HepG2 (cell line): Measurements from ENCODE around the gene HSF4. TPM values are rescaled to one million over a fixed set of nuclear protein-coding genes. Genes with fewer than 3 reads are reported as not detected.

Experiments used
- ATAC-seq: fragments of 200-7000 bp; cut with Tn5 transposase; 3 replicates; pipeline ENCODE4 v1.9.1; 2020; ENCODE audit warnings: mild to moderate bottlenecking, moderate library complexity
- BruUV-seq: library from RNA; stranded (reverse); fragments of 400-500 nt; replicated peaks from 2 replicates; lab custom pipeline; 2021; lab: Mats Ljungman, UMichigan
- CTCF ChIA-PET: fragments of 300-600 bp; formaldehyde crosslinking; extraction: SDS; loops from one replicate; lab custom pipeline; 2021; ENCODE audit warnings: low total read pairs, inconsistent platforms, low intra/inter-chr PET ratio; lab: Yijun Ruan, JAX
- POLR2A ChIA-PET: fragments of 350-600 bp; sonication (Branson Sonifier 250); formaldehyde crosslinking; loops from one replicate; lab custom pipeline; 2020; ENCODE audit warnings: antibody characterized with exemption, inconsistent platforms; lab: Yijun Ruan, JAX
- DNase-seq: peaks from one replicate; pipeline ENCODE4 v3.0.0-alpha.2; 2015; ENCODE audit warnings: low spot score
- FAIRE-seq: peaks from 3 replicates; lab custom pipeline; 2011; peaks lifted over from hg19 to GRCh38; lab: Jason Lieb, UNC
- H2AFZ ChIP-seq: one replicate; pipeline ENCODE4 v1.6.1; 2011; ENCODE audit warnings: low read length, inconsistent platforms
- H3K27ac ChIP-seq: fragments of 300-600 bp; 3 replicates; pipeline ENCODE4 v1.8.0; 2011; ENCODE audit warnings: mixed run types, mild to moderate bottlenecking, mixed read lengths, low read length, inconsistent platforms; ENCODE audit not compliant: insufficient read depth; ENCODE audit errors: extremely low read length
- H3K27me3 ChIP-seq, 2 experiments: fragments of 200-600 bp in 1 of 2; 2 replicates in 1 of 2; 3 replicates in 1 of 2; pipeline versions ENCODE4 v1.6.0 to v1.8.0; 2011; ENCODE audit warnings: low read length in 2 of 2, mild to moderate bottlenecking in 2 of 2, moderate library complexity in 2 of 2, inconsistent platforms in 1 of 2; ENCODE audit not compliant: insufficient read depth in 2 of 2, control insufficient read depth in 1 of 2
- H3K36me3 ChIP-seq, 2 experiments: fragments of 200-600 bp in 1 of 2; replicated peaks in 1 of 2; 2 replicates in 1 of 2; 3 replicates in 1 of 2; pipeline versions ENCODE4 v1.5.1 to v1.8.0; 2011; ENCODE audit warnings: low read length in 2 of 2, inconsistent platforms in 1 of 2; ENCODE audit not compliant: insufficient read depth in 2 of 2, control insufficient read depth in 1 of 2
- H3K4me1 ChIP-seq: 2 replicates; pipeline ENCODE4 v1.5.1; 2012; ENCODE audit warnings: low read length, inconsistent platforms; ENCODE audit not compliant: insufficient read depth
- H3K4me2 ChIP-seq: 2 replicates; pipeline ENCODE4 v1.6.0; 2011; ENCODE audit warnings: low read depth, low read length, inconsistent platforms
- H3K4me3 ChIP-seq, 3 experiments: fragments of 200-600 bp in 1 of 3; sonication (generic), shearing (Covaris generic) in 1 of 3; replicated peaks in 1 of 3; 2 replicates each; pipeline ENCODE4 v1.5.1; 2011 to 2016; ENCODE audit warnings: low read length in 3 of 3, inconsistent platforms in 2 of 3, low read depth in 2 of 3, mild to moderate bottlenecking in 2 of 3, control low read depth in 1 of 3, mixed read lengths in 1 of 3; ENCODE audit not compliant: insufficient read depth in 1 of 3
- H3K79me2 ChIP-seq: one replicate; pipeline ENCODE4 v1.6.1; 2011; ENCODE audit warnings: low read length, inconsistent platforms; ENCODE audit not compliant: insufficient read depth
- H3K9ac ChIP-seq: 2 replicates; pipeline ENCODE4 v1.6.0; 2011; ENCODE audit warnings: mild to moderate bottlenecking, low read depth, low read length, inconsistent platforms; ENCODE audit not compliant: insufficient read depth
- H3K9me3 ChIP-seq: 2 replicates; pipeline ENCODE4 v1.5.1; 2012; ENCODE audit warnings: mild to moderate bottlenecking, low read length
- H4K20me1 ChIP-seq: 2 replicates; pipeline ENCODE4 v1.6.0; 2011; ENCODE audit warnings: inconsistent platforms, mild to moderate bottlenecking, low read length, moderate library complexity; ENCODE audit not compliant: insufficient read depth
- NFIB ChIP-seq: sonication (generic); formaldehyde crosslinking; IDR thresholded peaks from 2 replicates; pipeline ENCODE4 v1.9.0; 2021; ENCODE audit warnings: missing genetic modification reagents, mild to moderate bottlenecking, borderline replicate concordance
- ZC3H13 ChIP-seq: sonication (generic); formaldehyde crosslinking; IDR thresholded peaks from 2 replicates; pipeline ENCODE4 v1.8.1; 2023; ENCODE audit warnings: mild to moderate bottlenecking, missing genetic modification reagents, moderate library complexity
- ZNF572 ChIP-seq: sonication (generic); formaldehyde crosslinking; IDR thresholded peaks from 2 replicates; pipeline ENCODE4 v1.5.1; 2020; ENCODE audit warnings: mild to moderate bottlenecking, missing genetic modification reagents
- ZNF605 ChIP-seq: sonication (generic); formaldehyde crosslinking; IDR thresholded peaks from 2 replicates; pipeline ENCODE4 v1.8.0; 2022; ENCODE audit warnings: mild to moderate bottlenecking, missing genetic modification reagents
- ZNF879 ChIP-seq: sonication (generic); formaldehyde crosslinking; IDR thresholded peaks from 2 replicates; pipeline ENCODE4 v1.8.1; 2023; ENCODE audit warnings: missing genetic modification reagents
- WGBS: methylation state at CpG from one replicate; pipeline ENCODE4 v1.1.6; 2017; ENCODE audit warnings: low lambda C conversion rate; 5-methylcytosine and 5-hydroxymethylcytosine counted together
- in situ Hi-C: cut with HindIII; loops from 2 replicates; pipeline ENCODE4 v1.10.0; 2017; ENCODE audit warnings: low pct_unique_long_range_greater_than_20kb; ENCODE audit not compliant: extremely low pct_ligation_motif_present
- intact Hi-C: fragments of 100-400 bp; cut with micrococcal nuclease; formaldehyde crosslinking; loops from one replicate; pipeline ENCODE4 v1.10.0; 2022; ENCODE audit not compliant: unreplicated experiment
- polyA plus RNA-seq, 8 experiments: library from polyadenylated mRNA; depleted of rRNA in 3 of 8; stranded (reverse) in 7 of 8; unstranded in 1 of 8; fragments of >200 nt; fragmentation: Illumina TruSeq in 4 of 8; extraction: Trizol in 4 of 8; gene quantifications; 2 replicates each; pipeline versions ENCODE4 v1.2.1 to v1.2.3, GENCODE V29; 2011 to 2016; ENCODE audit warnings: low read depth in 4 of 8, missing spikeins in 1 of 8, mixed read lengths in 1 of 8; ENCODE audit not compliant: insufficient read depth in 1 of 8
- total RNA-seq, 5 experiments: library from RNA; depleted of rRNA; stranded (reverse); fragments of >200 nt; fragmentation: Illumina TruSeq; extraction: Trizol; gene quantifications; 2 replicates each; pipeline ENCODE4 v1.2.3, GENCODE V29; 2016; ENCODE audit warnings: low read depth in 1 of 5
- TF ChIP-seq, protein P1 (sequence below): sonication (generic); formaldehyde crosslinking; IDR thresholded peaks from 2 replicates; pipeline ENCODE4 v1.4.0; 2020; ENCODE audit warnings: missing genetic modification reagents, borderline replicate concordance

Gene HSF4
- total and polyA plus RNA-seq, 2 of the 13 experiments (the other 11 are each of a cell fraction or from before 2014, with no cell fraction given) = 3.5 to 16.9 TPM

DNA sequence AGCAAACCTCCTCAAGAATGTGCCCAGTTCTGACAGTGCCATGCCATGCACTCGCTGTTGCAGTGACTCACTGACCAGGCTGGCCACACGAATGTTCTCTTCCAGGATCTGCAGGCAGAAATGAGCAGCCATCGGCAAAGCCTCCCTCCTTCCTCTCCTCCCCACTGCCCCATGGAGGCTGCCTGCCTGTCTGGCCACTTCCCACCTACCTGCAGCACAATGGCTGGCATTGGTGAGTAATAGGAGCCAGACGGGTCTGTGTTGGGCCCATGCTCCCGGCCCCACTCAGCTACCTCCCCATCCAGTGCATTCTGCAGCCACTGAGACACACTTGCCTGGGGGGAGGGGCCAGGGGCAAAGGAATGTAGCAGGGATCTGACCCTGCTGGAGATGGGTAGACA lies 22.0 kb downstream of the HSF4 start:
- Histone ChIP-seq H4K20me1 (no peaks in the 10 kb centered on the region), H3K4me3 (no peak overlapping the region), H3K27ac (no peak overlapping the region), H2AFZ (no peak overlapping the region), H3K36me3 (no peaks in the 10 kb centered on the region), H3K27me3 (peaks cover 7 to 10% of the 10 kb centered on the region in 2 experiments; a peak in 2 of 5 replicates), H3K9ac (no peak overlapping the region), H3K4me2 (no peak overlapping the region), H3K4me1 (peaks cover 61% of the 10 kb centered on the region), H3K79me2 (no peaks in the 10 kb centered on the region), H3K9me3 (no peaks in the 10 kb centered on the region)
- ChIA-PET CTCF (interaction anchor here (1.6 to 2.5 kb wide), 3 partner anchors 12 to 239 kb away, joined by 5 to 12 read pairs (median 6); no protein-coding TSS in a partner anchor), POLR2A (interaction anchor here (1.0 kb wide), 1 partner anchor 16 kb away, joined by 3 read pairs; the partner anchor contains the start of gene NOL3)
- ATAC-seq (no peak), FAIRE-seq (no peak), DNase-seq (no peak)
- WGBS = 3% methylated on average over 4 of the region's 5 CpGs
- no peak for TF ChIP-seq ZNF572 (CRISPR knock-in tag)
- TF ChIP-seq, protein P1, sequence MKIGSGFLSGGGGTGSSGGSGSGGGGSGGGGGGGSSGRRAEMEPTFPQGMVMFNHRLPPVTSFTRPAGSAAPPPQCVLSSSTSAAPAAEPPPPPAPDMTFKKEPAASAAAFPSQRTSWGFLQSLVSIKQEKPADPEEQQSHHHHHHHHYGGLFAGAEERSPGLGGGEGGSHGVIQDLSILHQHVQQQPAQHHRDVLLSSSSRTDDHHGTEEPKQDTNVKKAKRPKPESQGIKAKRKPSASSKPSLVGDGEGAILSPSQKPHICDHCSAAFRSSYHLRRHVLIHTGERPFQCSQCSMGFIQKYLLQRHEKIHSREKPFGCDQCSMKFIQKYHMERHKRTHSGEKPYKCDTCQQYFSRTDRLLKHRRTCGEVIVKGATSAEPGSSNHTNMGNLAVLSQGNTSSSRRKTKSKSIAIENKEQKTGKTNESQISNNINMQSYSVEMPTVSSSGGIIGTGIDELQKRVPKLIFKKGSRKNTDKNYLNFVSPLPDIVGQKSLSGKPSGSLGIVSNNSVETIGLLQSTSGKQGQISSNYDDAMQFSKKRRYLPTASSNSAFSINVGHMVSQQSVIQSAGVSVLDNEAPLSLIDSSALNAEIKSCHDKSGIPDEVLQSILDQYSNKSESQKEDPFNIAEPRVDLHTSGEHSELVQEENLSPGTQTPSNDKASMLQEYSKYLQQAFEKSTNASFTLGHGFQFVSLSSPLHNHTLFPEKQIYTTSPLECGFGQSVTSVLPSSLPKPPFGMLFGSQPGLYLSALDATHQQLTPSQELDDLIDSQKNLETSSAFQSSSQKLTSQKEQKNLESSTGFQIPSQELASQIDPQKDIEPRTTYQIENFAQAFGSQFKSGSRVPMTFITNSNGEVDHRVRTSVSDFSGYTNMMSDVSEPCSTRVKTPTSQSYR (CRISPR knock-in tag) = peak; percentile 60; the same call in 1 of the 2 replicates
- TF ChIP-seq ZC3H13 (CRISPR knock-in tag) = 0 out of 2 replicates have a peak, but pooled peaks have one; percentile 6
- TF ChIP-seq ZNF605 (CRISPR knock-in tag) = 0 out of 2 replicates have a peak, but pooled peaks have one; percentile 21
- no peak for TF ChIP-seq ZNF879 (CRISPR knock-in tag)
- TF ChIP-seq NFIB (CRISPR knock-in tag) = peak; percentile 88; the same call in 1 of the 2 replicates
- in situ Hi-C loops = loop anchor here (5.0 kb wide), 1 partner anchor 209 kb away; no protein-coding TSS in a partner anchor
- intact Hi-C loops = loop anchor here (5.0 kb wide), 1 partner anchor 41 kb away; the partner anchor contains the start of gene TMEM208
- no TSS peak for BruUV-seq
